Activated T-helper 2 cell treated with anti-CD3 and anti-CD28 coated beads, Interferon-gamma antibody, Interleukin-2, Interleukin-4, amounts not matched to agents 10 μg/mL and 5 μg/mL and 100 μg/mL, durations not matched to agents 14 hours and 24 hours and 36 hours (primary cell): ENCODE measurements around the gene IL22RA1. TPM values are rescaled to one million over a fixed set of nuclear protein-coding genes. Genes with fewer than 3 reads are reported as not detected.

ENCODE experiments used
- DNase-seq: peaks from one replicate; pipeline ENCODE4 v3.0.0; 2021; ENCODE audit warnings: low spot score
- H3K27ac Mint-ChIP-seq: one replicate; pipeline ENCODE4 v1.8.0; 2021; ENCODE audit warnings: mixed read lengths
- H3K27me3 Mint-ChIP-seq: one replicate; pipeline ENCODE4 v1.8.0; 2021; ENCODE audit warnings: low read depth, mixed read lengths
- H3K36me3 Mint-ChIP-seq: one replicate; pipeline ENCODE4 v1.8.0; 2021; ENCODE audit warnings: low read depth, mixed read lengths
- H3K4me1 Mint-ChIP-seq: one replicate; pipeline ENCODE4 v1.8.0; 2021; ENCODE audit warnings: low read depth, mixed read lengths
- H3K4me3 Mint-ChIP-seq: one replicate; pipeline ENCODE4 v1.8.0; 2021; ENCODE audit warnings: low read depth, mild to moderate bottlenecking, moderate library complexity, mixed read lengths
- H3K9me3 Mint-ChIP-seq: one replicate; pipeline ENCODE4 v1.8.0; 2021; ENCODE audit warnings: mixed read lengths
- intact Hi-C: fragments of 100-400 bp; cut with micrococcal nuclease; formaldehyde crosslinking; loops from one replicate; pipeline ENCODE4 v1.15.1; 2023
- total RNA-seq: library from RNA; stranded (reverse); gene quantifications from 2 replicates; pipeline ENCODE4 v1.2.3, GENCODE V29; 2022

The IL22RA1 gene
- total RNA-seq, 1 donor from 2014 or later: not detected

GRCh38 chr1:24114753-24115152, 28.2 kb downstream of the IL22RA1 start:
- H3K27ac Mint-ChIP-seq: no peak overlapping the region

GRCh38 chr1:24113641-24114033, 29.3 kb downstream of the IL22RA1 start:
- Mint-ChIP-seq H3K4me3 (no peak overlapping the region), H3K4me1 (peaks cover 3% of the 10 kb centered on the region), H3K36me3 (no peaks in the 10 kb centered on the region), H3K27ac (no peak overlapping the region), H3K9me3 (no peaks in the 10 kb centered on the region), H3K27me3 (peaks cover 26% of the 10 kb centered on the region)
- no peak for DNase-seq
- intact Hi-C loops: loop anchor here (2.0 kb wide), 1 partner anchor 43 kb away; no protein-coding TSS in a partner anchor

More at GRCh38 chr1:24114753-24115152, 28.2 kb downstream of the IL22RA1 start:
- Mint-ChIP-seq H3K4me1 (peaks cover 3% of the 10 kb centered on the region), H3K4me3 (no peak overlapping the region), H3K36me3 (no peaks in the 10 kb centered on the region), H3K9me3 (no peaks in the 10 kb centered on the region), H3K27me3 (peaks cover 26% of the 10 kb centered on the region)
- intact Hi-C loops: no loop called here
- DNase-seq: no peak

GRCh38 chr1:24111996-24112779, 30.8 kb downstream of the IL22RA1 start, which contains the start of gene MYOM3:
Gene MYOM3, minus strand, starts transcription at chr1:24112135. Its CDS starts 3,499 bp downstream, at chr1:24108636.
- no peak within 1 kb of the TSS for H3K27ac Mint-ChIP-seq
- peaks cover 3% of the 10 kb centered on the region for H3K4me1 Mint-ChIP-seq
- peak; percentile 45 for DNase-seq
- H3K9me3 Mint-ChIP-seq: no peaks in the 10 kb centered on the region
- no peak within 1 kb of the TSS for H3K4me3 Mint-ChIP-seq
- peaks cover 20% of the 10 kb centered on the region for H3K27me3 Mint-ChIP-seq
- intact Hi-C loops: loop anchor here (2.0 kb wide), 1 partner anchor 41 kb away; no protein-coding TSS in a partner anchor
- H3K36me3 Mint-ChIP-seq: no peaks in the 10 kb centered on the region

- Mint-ChIP-seq H3K4me3 (no peak overlapping the region), H3K36me3 (no peaks in the 10 kb centered on the region), H3K27me3 (peaks cover 18% of the 10 kb centered on the region), H3K27ac (no peak overlapping the region), H3K9me3 (no peaks in the 10 kb centered on the region), H3K4me1 (peaks cover 3% of the 10 kb centered on the region)
- intact Hi-C loops: no loop called here
- no peak for DNase-seq
Observed at GRCh38 chr1:24111262-24111995, 31.5 kb downstream of the IL22RA1 start.

- no peaks in the 10 kb centered on the region for H3K36me3 Mint-ChIP-seq
- H3K27ac Mint-ChIP-seq: no peak overlapping the region
- peaks cover 15% of the 10 kb centered on the region for H3K27me3 Mint-ChIP-seq
- H3K9me3 Mint-ChIP-seq: no peaks in the 10 kb centered on the region
- intact Hi-C loops: no loop called here
- peaks cover 3% of the 10 kb centered on the region for H3K4me1 Mint-ChIP-seq
- H3K4me3 Mint-ChIP-seq: no peak overlapping the region
- DNase-seq: no peak
Observed at GRCh38 chr1:24110642-24111261, 32.2 kb downstream of the IL22RA1 start.

- Mint-ChIP-seq H3K9me3 (no peaks in the 10 kb centered on the region), H3K27ac (no peak overlapping the region), H3K36me3 (no peaks in the 10 kb centered on the region), H3K27me3 (peaks cover 15% of the 10 kb centered on the region), H3K4me3 (no peak overlapping the region), H3K4me1 (peaks cover 3% of the 10 kb centered on the region)
- DNase-seq: no peak
- intact Hi-C loops: no loop called here
Observed at GRCh38 chr1:24109686-24110475, 33.1 kb downstream of the IL22RA1 start.

- no peaks in the 10 kb centered on the region for H3K36me3 Mint-ChIP-seq
- H3K27ac Mint-ChIP-seq: no peak overlapping the region
- H3K27me3 Mint-ChIP-seq: peaks cover 15% of the 10 kb centered on the region
- intact Hi-C loops: no loop called here
- peaks cover 3% of the 10 kb centered on the region for H3K4me1 Mint-ChIP-seq
- DNase-seq: no peak
- no peak overlapping the region for H3K4me3 Mint-ChIP-seq
- H3K9me3 Mint-ChIP-seq: no peaks in the 10 kb centered on the region
Observed at GRCh38 chr1:24109166-24109483, 33.8 kb downstream of the IL22RA1 start.

GRCh38 chr1:24108334-24109165, 34.4 kb downstream of the IL22RA1 start:
- peaks cover 3% of the 10 kb centered on the region for H3K4me1 Mint-ChIP-seq
- intact Hi-C loops: no loop called here
- peaks cover 11% of the 10 kb centered on the region for H3K27me3 Mint-ChIP-seq
- H3K9me3 Mint-ChIP-seq: no peaks in the 10 kb centered on the region
- H3K36me3 Mint-ChIP-seq: no peaks in the 10 kb centered on the region
- H3K4me3 Mint-ChIP-seq: no peak overlapping the region
- H3K27ac Mint-ChIP-seq: no peak overlapping the region
- no peak for DNase-seq

- intact Hi-C loops: no loop called here
- Mint-ChIP-seq H3K27me3 (peaks cover 7% of the 10 kb centered on the region), H3K9me3 (no peaks in the 10 kb centered on the region), H3K4me1 (peaks cover 3% of the 10 kb centered on the region), H3K27ac (no peak overlapping the region), H3K4me3 (no peak overlapping the region), H3K36me3 (no peaks in the 10 kb centered on the region)
- DNase-seq: no peak
Observed at GRCh38 chr1:24107462-24108138, 35.3 kb downstream of the IL22RA1 start.

GRCh38 chr1:24105368-24106160, 37.4 kb downstream of the IL22RA1 start:
- Mint-ChIP-seq H3K4me3 (no peak overlapping the region), H3K27ac (no peak overlapping the region), H3K36me3 (no peaks in the 10 kb centered on the region), H3K4me1 (no peaks in the 10 kb centered on the region), H3K27me3 (no peaks in the 10 kb centered on the region), H3K9me3 (no peaks in the 10 kb centered on the region)
- no peak for DNase-seq
- intact Hi-C loops: no loop called here

GRCh38 chr1:24104854-24105253, 38.1 kb downstream of the IL22RA1 start:
- Mint-ChIP-seq H3K9me3 (no peaks in the 10 kb centered on the region), H3K27ac (no peak overlapping the region), H3K4me3 (no peak overlapping the region), H3K4me1 (no peaks in the 10 kb centered on the region), H3K27me3 (no peaks in the 10 kb centered on the region), H3K36me3 (no peaks in the 10 kb centered on the region)
- DNase-seq: no peak
- intact Hi-C loops: no loop called here
